NCI-H1105 treated with DMSO at 0.1 percent for 48 hours (cell line): ENCODE data around the gene ZBTB49.
"Not testable (repeated sequence)": the region's sequence is repeated elsewhere in the genome, so short reads cannot be mapped to it uniquely, and the experiment has no call there.

Experiments
- DNase-seq: peaks from one replicate; lab custom pipeline; 2025; lab: John Stamatoyannopoulos, UW

ZBTB49 gene

GRCh38 chr4:4289941-4290850 is at the start of gene ZBTB49, which contains the start of gene LYAR:
Gene ZBTB49, plus strand, starts transcription at chr4:4290251. Its CDS starts 9,695 bp downstream, at chr4:4299946.
Gene LYAR, minus strand, starts transcription at chr4:4290154. Its CDS starts 6,412 bp downstream, at chr4:4283742.
- DNase-seq, result peak; percentile 62

- no peak for DNase-seq
Observed at GRCh38 chr4:4245172-4245571, 44.9 kb upstream of the ZBTB49 start.

GRCh38 chr4:4247696-4248028 is 42.4 kb upstream of the ZBTB49 start:
- DNase-seq, result no peak

GRCh38 chr4:4248029-4248884 is 41.8 kb upstream of the ZBTB49 start, which contains the start of gene TMEM128:
Gene TMEM128, minus strand, starts transcription at chr4:4248223. Its CDS starts 21 bp downstream, at chr4:4248202.
- DNase-seq, result peak; percentile 72

- DNase-seq, result no peak
Observed at GRCh38 chr4:4248885-4249203, 41.2 kb upstream of the ZBTB49 start.

- DNase-seq, result not testable (repeated sequence)
Observed at GRCh38 chr4:4249342-4249741, 40.7 kb upstream of the ZBTB49 start.

GRCh38 chr4:4249866-4250265 is 40.2 kb upstream of the ZBTB49 start:
- no peak for DNase-seq

- no peak for DNase-seq
Observed at GRCh38 chr4:4254199-4254598, 35.9 kb upstream of the ZBTB49 start.

- no peak for DNase-seq
Observed at GRCh38 chr4:4254666-4255065, 35.4 kb upstream of the ZBTB49 start.

GRCh38 chr4:4256799-4257198 is 33.3 kb upstream of the ZBTB49 start:
- DNase-seq, result no peak

- not testable (repeated sequence) for DNase-seq
Observed at GRCh38 chr4:4257705-4258104, 32.3 kb upstream of the ZBTB49 start.

- DNase-seq, result no peak
Observed at GRCh38 chr4:4259484-4260100, 30.5 kb upstream of the ZBTB49 start.

- no peak for DNase-seq
Observed at GRCh38 chr4:4260185-4260751, 29.8 kb upstream of the ZBTB49 start.

- DNase-seq, result no peak
Observed at GRCh38 chr4:4267981-4268380, 22.1 kb upstream of the ZBTB49 start.

- DNase-seq, result no peak
Observed at GRCh38 chr4:4268776-4269175, 21.3 kb upstream of the ZBTB49 start.

GRCh38 chr4:4269331-4269731 is 20.7 kb upstream of the ZBTB49 start:
- DNase-seq, result no peak

GRCh38 chr4:4269856-4270255 is 20.2 kb upstream of the ZBTB49 start:
- DNase-seq, result no peak

- no peak for DNase-seq
Observed at GRCh38 chr4:4270529-4270928, 19.5 kb upstream of the ZBTB49 start.

GRCh38 chr4:4271912-4272311 is 18.1 kb upstream of the ZBTB49 start:
- no peak for DNase-seq

- DNase-seq, result no peak
Observed at GRCh38 chr4:4274226-4274625, 15.8 kb upstream of the ZBTB49 start.

GRCh38 chr4:4277531-4277930 is 12.5 kb upstream of the ZBTB49 start:
- no peak for DNase-seq

GRCh38 chr4:4281787-4282186 is 8.3 kb upstream of the ZBTB49 start:
- no peak for DNase-seq
